HCEC 1CT (cell line): Measurements from ENCODE around the gene SGTB.
"Not testable (repeated sequence)": the region's sequence is repeated elsewhere in the genome, so short reads cannot be mapped to it uniquely, and the experiment has no call there.

ENCODE experiments used
- DNase-seq: peaks from one replicate; pipeline ENCODE4 v3.0.0-alpha.2; 2017

Gene SGTB

GRCh38 chr5:65721720-65722574 lies at the start of gene SGTB, which contains the start of gene NLN:
SGTB (minus strand) TSS chr5:65722109; CDS start chr5:65720807, 1,302 bp downstream.
NLN (plus strand) TSS chr5:65722205; CDS start chr5:65722374, 169 bp downstream.
- peak; percentile 85 for DNase-seq

- no peak for DNase-seq
Measured at GRCh38 chr5:65771266-65771665, 49.4 kb upstream of the SGTB start.

GRCh38 chr5:65769539-65769938 lies 47.6 kb upstream of the SGTB start:
- peak; percentile 92 for DNase-seq

- no peak for DNase-seq
Measured at GRCh38 chr5:65768723-65769346, 46.9 kb upstream of the SGTB start.

- DNase-seq: no peak
Measured at GRCh38 chr5:65767565-65767964, 45.7 kb upstream of the SGTB start.

- DNase-seq: no peak
Measured at GRCh38 chr5:65766781-65767180, 44.9 kb upstream of the SGTB start.

GRCh38 chr5:65766175-65766574 lies 44.3 kb upstream of the SGTB start:
- no peak for DNase-seq

- DNase-seq: no peak
Measured at GRCh38 chr5:65765582-65765981, 43.7 kb upstream of the SGTB start.

GRCh38 chr5:65762234-65762633 lies 40.3 kb upstream of the SGTB start:
- no peak for DNase-seq

GRCh38 chr5:65760504-65761275 lies 38.8 kb upstream of the SGTB start:
- no peak for DNase-seq

- DNase-seq: no peak
Measured at GRCh38 chr5:65758546-65759144, 36.7 kb upstream of the SGTB start.

GRCh38 chr5:65753189-65753588 lies 31.3 kb upstream of the SGTB start:
- DNase-seq: no peak

- no peak for DNase-seq
Measured at GRCh38 chr5:65750938-65751337, 29.0 kb upstream of the SGTB start.

GRCh38 chr5:65749956-65750355 lies 28.0 kb upstream of the SGTB start:
- no peak for DNase-seq

- DNase-seq: no peak
Measured at GRCh38 chr5:65749221-65749844, 27.4 kb upstream of the SGTB start.

GRCh38 chr5:65742565-65743231 lies 20.8 kb upstream of the SGTB start:
- DNase-seq: peak; percentile 88

GRCh38 chr5:65739162-65739561 lies 17.3 kb upstream of the SGTB start:
- no peak for DNase-seq

- no peak for DNase-seq
Measured at GRCh38 chr5:65738305-65738704, 16.4 kb upstream of the SGTB start.

- DNase-seq: no peak
Measured at GRCh38 chr5:65737842-65738241, 15.9 kb upstream of the SGTB start.

- no peak for DNase-seq
Measured at GRCh38 chr5:65736011-65736410, 14.1 kb upstream of the SGTB start.

GRCh38 chr5:65734921-65735320 lies 13.0 kb upstream of the SGTB start:
- DNase-seq: no peak

- not testable (repeated sequence) for DNase-seq
Measured at GRCh38 chr5:65734196-65734775, 12.4 kb upstream of the SGTB start.
